WTC11 (cell line): ENCODE data around the gene LARP1. TPM values are rescaled to one million over a fixed set of nuclear protein-coding genes. Genes with fewer than 3 reads are reported as not detected.
A peak's percentile ranks its signal among the peaks of the same experiment; 100 is the strongest.

ENCODE experiments used
- ATAC-seq: fragments of 200-7000 bp; cut with Tn5 transposase; 2 replicates; pipeline ENCODE4 v1.10.0; 2021; ENCODE audit warnings: mild to moderate bottlenecking, moderate library complexity
- CTCF ChIA-PET: fragments of 300-600 bp; sonication (Branson Sonifier 250); formaldehyde crosslinking; loops from one replicate; lab custom pipeline; 2021; ENCODE audit warnings: antibody characterized with exemption; lab: Charles Lee
- POLR2A ChIA-PET: fragments of 350-600 bp; sonication (Branson Sonifier 250); formaldehyde crosslinking; loops from one replicate; lab custom pipeline; 2021; ENCODE audit warnings: antibody characterized with exemption; lab: Charles Lee
- DNase-seq: peaks from one replicate; pipeline ENCODE4 v3.0.0; 2021; ENCODE audit warnings: low spot score
- H3K27ac Mint-ChIP-seq: 2 replicates; pipeline ENCODE4 v1.8.0; 2021; ENCODE audit warnings: mixed read lengths
- H3K27me3 Mint-ChIP-seq: 2 replicates; pipeline ENCODE4 v1.8.0; 2021; ENCODE audit warnings: low read depth, mild to moderate bottlenecking, moderate library complexity, mixed read lengths
- H3K36me3 Mint-ChIP-seq: 2 replicates; pipeline ENCODE4 v1.8.0; 2021; ENCODE audit warnings: mixed read lengths
- H3K4me1 Mint-ChIP-seq: 2 replicates; pipeline ENCODE4 v1.8.0; 2022; ENCODE audit warnings: mixed read lengths
- H3K4me3 Mint-ChIP-seq: 2 replicates; pipeline ENCODE4 v1.8.0; 2021; ENCODE audit warnings: mild to moderate bottlenecking, moderate library complexity, mixed read lengths
- H3K9me3 Mint-ChIP-seq: 2 replicates; pipeline ENCODE4 v1.8.0; 2021; ENCODE audit warnings: mixed read lengths
- ELF4 ChIP-seq: sonication (generic); formaldehyde crosslinking; IDR thresholded peaks from 2 replicates; pipeline ENCODE4 v1.8.1; 2022; ENCODE audit warnings: low read depth, mild to moderate bottlenecking, moderate library complexity, missing genetic modification reagents
- EMX1 ChIP-seq: fragments of 250-450 bp; sonication (Bioruptor Pico); IDR thresholded peaks from 2 replicates; pipeline ENCODE4 v1.8.0; 2021; ENCODE audit warnings: mild to moderate bottlenecking
- ETV6 ChIP-seq: sonication (generic); formaldehyde crosslinking; IDR thresholded peaks from 2 replicates; pipeline ENCODE4 v1.8.1; 2022; ENCODE audit warnings: mild to moderate bottlenecking, missing genetic modification reagents
- GRHL2 ChIP-seq: fragments of 250-450 bp; sonication (Bioruptor Pico); IDR thresholded peaks from 2 replicates; pipeline ENCODE4 v1.8.0; 2022; ENCODE audit warnings: mild to moderate bottlenecking, moderate library complexity; ENCODE audit not compliant: insufficient replicate concordance, severe bottlenecking
- HMGXB4 ChIP-seq: sonication (generic); formaldehyde crosslinking; IDR thresholded peaks from 2 replicates; pipeline ENCODE4 v1.8.1; 2023; ENCODE audit warnings: mild to moderate bottlenecking, moderate library complexity, missing genetic modification reagents
- KAT7 ChIP-seq: sonication (generic); formaldehyde crosslinking; IDR thresholded peaks from 2 replicates; pipeline ENCODE4 v1.8.1; 2023; ENCODE audit warnings: missing genetic modification reagents, mild to moderate bottlenecking, borderline replicate concordance
- NFE2L1 ChIP-seq: sonication (generic); formaldehyde crosslinking; IDR thresholded peaks from 2 replicates; pipeline ENCODE4 v1.8.1; 2023; ENCODE audit warnings: missing genetic modification reagents
- NFYB ChIP-seq: sonication (generic); formaldehyde crosslinking; conservative IDR thresholded peaks from 2 replicates; pipeline ENCODE4 v1.8.0; 2022; ENCODE audit warnings: low read depth, missing genetic modification reagents
- PREB ChIP-seq: sonication (generic); formaldehyde crosslinking; IDR thresholded peaks from 2 replicates; pipeline ENCODE4 v1.8.1; 2022; ENCODE audit warnings: mild to moderate bottlenecking, missing genetic modification reagents, moderate library complexity, borderline replicate concordance
- PRRX2 ChIP-seq: fragments of 250-450 bp; sonication (Bioruptor Pico); IDR thresholded peaks from 2 replicates; pipeline ENCODE4 v1.8.0; 2021; ENCODE audit warnings: mild to moderate bottlenecking
- RORB ChIP-seq: fragments of 250-450 bp; sonication (Bioruptor Pico); IDR thresholded peaks from 2 replicates; pipeline ENCODE4 v1.9.0; 2021; ENCODE audit warnings: mild to moderate bottlenecking
- SP1 ChIP-seq: sonication (generic); formaldehyde crosslinking; conservative IDR thresholded peaks from 2 replicates; pipeline ENCODE4 v1.8.1; 2022; ENCODE audit warnings: missing genetic modification reagents
- TEAD1 ChIP-seq: sonication (generic); formaldehyde crosslinking; IDR thresholded peaks from 2 replicates; pipeline ENCODE4 v1.8.0; 2022; ENCODE audit warnings: mild to moderate bottlenecking, missing genetic modification reagents
- TEAD4 ChIP-seq: sonication (generic); formaldehyde crosslinking; IDR thresholded peaks from 2 replicates; pipeline ENCODE4 v1.8.0; 2022; ENCODE audit warnings: mild to moderate bottlenecking, missing genetic modification reagents
- TP53 ChIP-seq: sonication (generic); formaldehyde crosslinking; IDR thresholded peaks from 2 replicates; pipeline ENCODE4 v1.8.1; 2023; ENCODE audit warnings: mild to moderate bottlenecking, missing genetic modification reagents
- USF2 ChIP-seq: sonication (generic); formaldehyde crosslinking; IDR thresholded peaks from 2 replicates; pipeline ENCODE4 v1.8.1; 2023; ENCODE audit warnings: mild to moderate bottlenecking, missing genetic modification reagents, moderate library complexity
- ZNF121 ChIP-seq: sonication (generic); formaldehyde crosslinking; IDR thresholded peaks from 2 replicates; pipeline ENCODE4 v1.8.0; 2023; ENCODE audit warnings: missing genetic modification reagents
- ZNF138 ChIP-seq: sonication (generic); formaldehyde crosslinking; conservative IDR thresholded peaks from 2 replicates; pipeline ENCODE4 v1.8.1; 2022; ENCODE audit warnings: mild to moderate bottlenecking, moderate library complexity, missing genetic modification reagents
- total RNA-seq: library from RNA; stranded (reverse); gene quantifications from 3 replicates; pipeline ENCODE4 v1.2.3, GENCODE V29; 2021
- TF ChIP-seq, protein P1 (sequence below): sonication (generic); formaldehyde crosslinking; IDR thresholded peaks from 2 replicates; pipeline ENCODE4 v1.8.1; 2023; ENCODE audit warnings: mild to moderate bottlenecking, missing genetic modification reagents
- TF ChIP-seq, protein P2 (sequence below): sonication (generic); formaldehyde crosslinking; conservative IDR thresholded peaks from 2 replicates; pipeline ENCODE4 v1.8.1; 2022; ENCODE audit warnings: mild to moderate bottlenecking, missing genetic modification reagents
- TF ChIP-seq, protein P3 (sequence below): sonication (generic); formaldehyde crosslinking; IDR thresholded peaks from 2 replicates; pipeline ENCODE4 v1.8.1; 2023; ENCODE audit warnings: mild to moderate bottlenecking, missing genetic modification reagents, moderate library complexity
- TF ChIP-seq, protein P4 (sequence below): fragments of 250-450 bp; sonication (Bioruptor Pico); IDR thresholded peaks from 2 replicates; pipeline ENCODE4 v2.1.2; 2022; ENCODE audit warnings: mild to moderate bottlenecking, moderate library complexity
- TF ChIP-seq, protein P5 (sequence below): fragments of 200-600 bp; IDR thresholded peaks from 2 replicates; pipeline ENCODE4 v1.8.0; 2022; ENCODE audit warnings: antibody characterized with exemption

Gene LARP1
- total RNA-seq, 1 experiment from 2014 or later, result 406 TPM

GRCh38 chr5:154815025-154815424, 59.8 kb downstream of the LARP1 start:
- peaks cover 77% of the 10 kb centered on the region for H3K36me3 Mint-ChIP-seq
- H3K27me3 Mint-ChIP-seq, result no peaks in the 10 kb centered on the region
- no peaks in the 10 kb centered on the region for H3K9me3 Mint-ChIP-seq
- no peak for DNase-seq
- no peak for TF ChIP-seq GRHL2 (CRISPR knock-in tag)
- TF ChIP-seq ZNF121 (CRISPR knock-in tag), result no peak
- TF ChIP-seq TP53 (CRISPR knock-in tag), result no peak
- TF ChIP-seq PRRX2 (CRISPR knock-in tag), result no peak
- no peak for TF ChIP-seq NFE2L1 (CRISPR knock-in tag)
- TF ChIP-seq USF2, result no peak
- no peak for TF ChIP-seq TEAD1 (CRISPR knock-in tag)
- TF ChIP-seq, protein P1, sequence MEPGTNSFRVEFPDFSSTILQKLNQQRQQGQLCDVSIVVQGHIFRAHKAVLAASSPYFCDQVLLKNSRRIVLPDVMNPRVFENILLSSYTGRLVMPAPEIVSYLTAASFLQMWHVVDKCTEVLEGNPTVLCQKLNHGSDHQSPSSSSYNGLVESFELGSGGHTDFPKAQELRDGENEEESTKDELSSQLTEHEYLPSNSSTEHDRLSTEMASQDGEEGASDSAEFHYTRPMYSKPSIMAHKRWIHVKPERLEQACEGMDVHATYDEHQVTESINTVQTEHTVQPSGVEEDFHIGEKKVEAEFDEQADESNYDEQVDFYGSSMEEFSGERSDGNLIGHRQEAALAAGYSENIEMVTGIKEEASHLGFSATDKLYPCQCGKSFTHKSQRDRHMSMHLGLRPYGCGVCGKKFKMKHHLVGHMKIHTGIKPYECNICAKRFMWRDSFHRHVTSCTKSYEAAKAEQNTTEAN (CRISPR knock-in tag), result no peak
- no peak for TF ChIP-seq SP1 (CRISPR knock-in tag)
- TF ChIP-seq, protein P2, sequence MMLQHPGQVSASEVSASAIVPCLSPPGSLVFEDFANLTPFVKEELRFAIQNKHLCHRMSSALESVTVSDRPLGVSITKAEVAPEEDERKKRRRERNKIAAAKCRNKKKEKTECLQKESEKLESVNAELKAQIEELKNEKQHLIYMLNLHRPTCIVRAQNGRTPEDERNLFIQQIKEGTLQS, result no peak
- TF ChIP-seq, protein P3, sequence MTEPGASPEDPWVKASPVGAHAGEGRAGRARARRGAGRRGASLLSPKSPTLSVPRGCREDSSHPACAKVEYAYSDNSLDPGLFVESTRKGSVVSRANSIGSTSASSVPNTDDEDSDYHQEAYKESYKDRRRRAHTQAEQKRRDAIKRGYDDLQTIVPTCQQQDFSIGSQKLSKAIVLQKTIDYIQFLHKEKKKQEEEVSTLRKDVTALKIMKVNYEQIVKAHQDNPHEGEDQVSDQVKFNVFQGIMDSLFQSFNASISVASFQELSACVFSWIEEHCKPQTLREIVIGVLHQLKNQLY (CRISPR knock-in tag), result no peak
- no peak for TF ChIP-seq ZNF138 (CRISPR knock-in tag)
- TF ChIP-seq RORB (CRISPR knock-in tag), result no peak
- TF ChIP-seq KAT7 (CRISPR knock-in tag), result no peak
- no peak for TF ChIP-seq ELF4
- TF ChIP-seq, protein P4, sequence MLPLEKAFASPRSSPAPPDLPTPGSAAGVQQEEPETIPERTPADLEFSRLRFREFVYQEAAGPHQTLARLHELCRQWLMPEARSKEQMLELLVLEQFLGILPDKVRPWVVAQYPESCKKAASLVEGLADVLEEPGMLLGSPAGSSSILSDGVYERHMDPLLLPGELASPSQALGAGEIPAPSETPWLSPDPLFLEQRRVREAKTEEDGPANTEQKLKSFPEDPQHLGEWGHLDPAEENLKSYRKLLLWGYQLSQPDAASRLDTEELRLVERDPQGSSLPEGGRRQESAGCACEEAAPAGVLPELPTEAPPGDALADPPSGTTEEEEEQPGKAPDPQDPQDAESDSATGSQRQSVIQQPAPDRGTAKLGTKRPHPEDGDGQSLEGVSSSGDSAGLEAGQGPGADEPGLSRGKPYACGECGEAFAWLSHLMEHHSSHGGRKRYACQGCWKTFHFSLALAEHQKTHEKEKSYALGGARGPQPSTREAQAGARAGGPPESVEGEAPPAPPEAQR, result no peak
- TF ChIP-seq, protein P5, sequence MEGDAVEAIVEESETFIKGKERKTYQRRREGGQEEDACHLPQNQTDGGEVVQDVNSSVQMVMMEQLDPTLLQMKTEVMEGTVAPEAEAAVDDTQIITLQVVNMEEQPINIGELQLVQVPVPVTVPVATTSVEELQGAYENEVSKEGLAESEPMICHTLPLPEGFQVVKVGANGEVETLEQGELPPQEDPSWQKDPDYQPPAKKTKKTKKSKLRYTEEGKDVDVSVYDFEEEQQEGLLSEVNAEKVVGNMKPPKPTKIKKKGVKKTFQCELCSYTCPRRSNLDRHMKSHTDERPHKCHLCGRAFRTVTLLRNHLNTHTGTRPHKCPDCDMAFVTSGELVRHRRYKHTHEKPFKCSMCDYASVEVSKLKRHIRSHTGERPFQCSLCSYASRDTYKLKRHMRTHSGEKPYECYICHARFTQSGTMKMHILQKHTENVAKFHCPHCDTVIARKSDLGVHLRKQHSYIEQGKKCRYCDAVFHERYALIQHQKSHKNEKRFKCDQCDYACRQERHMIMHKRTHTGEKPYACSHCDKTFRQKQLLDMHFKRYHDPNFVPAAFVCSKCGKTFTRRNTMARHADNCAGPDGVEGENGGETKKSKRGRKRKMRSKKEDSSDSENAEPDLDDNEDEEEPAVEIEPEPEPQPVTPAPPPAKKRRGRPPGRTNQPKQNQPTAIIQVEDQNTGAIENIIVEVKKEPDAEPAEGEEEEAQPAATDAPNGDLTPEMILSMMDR, result no peak
- no peak for TF ChIP-seq NFYB
- no peak for TF ChIP-seq TEAD4 (CRISPR knock-in tag)
- TF ChIP-seq, all 79 proteins: peak for 0
- ChIA-PET CTCF (interaction anchor here (0.8 kb wide), 1 partner anchor 158 kb away, joined by 3 read pairs; no protein-coding TSS in a partner anchor), POLR2A (no interaction called here)
- Mint-ChIP-seq H3K4me3 (no peak overlapping the region), H3K27ac (peak overlapping the region; percentile 42), H3K4me1 (peaks cover 11% of the 10 kb centered on the region; the same call in 1 of the 2 replicates)
- ATAC-seq, result no peak

GRCh38 chr5:154815684-154816247, 60.6 kb downstream of the LARP1 start:
- DNase-seq (no peak), ATAC-seq (no peak)
- Mint-ChIP-seq H3K4me3 (no peak overlapping the region), H3K9me3 (no peaks in the 10 kb centered on the region), H3K36me3 (peaks cover 79% of the 10 kb centered on the region), H3K27me3 (no peaks in the 10 kb centered on the region), H3K4me1 (peaks cover 16% of the 10 kb centered on the region; the same call in 1 of the 2 replicates), H3K27ac (peak overlapping the region; percentile 42)
- ChIA-PET POLR2A (no interaction called here), CTCF (no interaction called here)
- 0 out of 2 replicates have a peak, but pooled peaks have one; percentile 43 for TF ChIP-seq EMX1 (CRISPR knock-in tag)
- TF ChIP-seq ETV6 (CRISPR knock-in tag), result 0 out of 2 replicates have a peak, but pooled peaks have one; percentile 20
- TF ChIP-seq PREB, result no peak
- no peak for TF ChIP-seq HMGXB4 (CRISPR knock-in tag)
